HepG2 (cell line): ENCODE measurements around the gene CDK5R1. TPM values are rescaled to one million over a fixed set of nuclear protein-coding genes. Genes with fewer than 3 reads are reported as not detected.

Experiments
- AGO1 ChIP-seq: fragments of 200-400 bp; formaldehyde crosslinking; IDR thresholded peaks from 2 replicates; pipeline ENCODE4 v1.6.1; 2017; ENCODE audit warnings: mild to moderate bottlenecking, low read depth, low read length, moderate library complexity; ENCODE audit not compliant: poor library complexity, severe bottlenecking
- ATF6 ChIP-seq: sonication (generic); formaldehyde crosslinking; conservative IDR thresholded peaks from 2 replicates; pipeline ENCODE4 v1.4.0; 2020; ENCODE audit warnings: missing genetic modification reagents
- GATAD2A ChIP-seq: IDR thresholded peaks from 2 replicates; pipeline ENCODE4 v1.6.1; 2016
- GMEB1 ChIP-seq: sonication (generic); formaldehyde crosslinking; IDR thresholded peaks from 2 replicates; pipeline ENCODE4 v1.5.1; 2020; ENCODE audit warnings: missing genetic modification reagents, mild to moderate bottlenecking, borderline replicate concordance
- HDAC6 ChIP-seq: fragments of 200-600 bp; sonication (generic); IDR thresholded peaks from 2 replicates; pipeline ENCODE4 v1.7.0; 2017; ENCODE audit warnings: mild to moderate bottlenecking, antibody characterized with exemption, low read length, low read depth
- HHEX ChIP-seq: IDR thresholded peaks from 2 replicates; pipeline ENCODE4 v1.6.1; 2016; ENCODE audit warnings: control low read depth
- KDM6A ChIP-seq: IDR thresholded peaks from 2 replicates; pipeline ENCODE4 v1.6.1; 2016; ENCODE audit warnings: low read depth
- MEF2D ChIP-seq: sonication (generic); formaldehyde crosslinking; IDR thresholded peaks from 2 replicates; pipeline ENCODE4 v1.5.1; 2020; ENCODE audit warnings: mild to moderate bottlenecking, missing genetic modification reagents
- MYNN ChIP-seq: sonication (generic); formaldehyde crosslinking; IDR thresholded peaks from 2 replicates; pipeline ENCODE4 v1.4.0; 2020; ENCODE audit warnings: mild to moderate bottlenecking, low read depth, missing genetic modification reagents
- PREB ChIP-seq: sonication (generic); formaldehyde crosslinking; IDR thresholded peaks from 2 replicates; pipeline ENCODE4 v1.4.0; 2020; ENCODE audit warnings: missing genetic modification reagents
- SMAD3 ChIP-seq: sonication (generic); formaldehyde crosslinking; IDR thresholded peaks from 2 replicates; pipeline ENCODE4 v1.4.0; 2020; ENCODE audit warnings: missing genetic modification reagents
- THAP7 ChIP-seq: sonication (generic); formaldehyde crosslinking; IDR thresholded peaks from 2 replicates; pipeline ENCODE4 v1.8.1; 2023; ENCODE audit warnings: mild to moderate bottlenecking, missing genetic modification reagents
- U2AF2 ChIP-seq: fragments of 200-400 bp; formaldehyde crosslinking; IDR thresholded peaks from 2 replicates; pipeline ENCODE4 v1.6.1; 2017; ENCODE audit warnings: low read depth, mild to moderate bottlenecking, low read length
- ZNF253 ChIP-seq: sonication (generic); formaldehyde crosslinking; IDR thresholded peaks from 2 replicates; pipeline ENCODE4 v1.8.0; 2022; ENCODE audit warnings: mild to moderate bottlenecking, missing genetic modification reagents, borderline replicate concordance
- ZNF577 ChIP-seq: sonication (generic); formaldehyde crosslinking; IDR thresholded peaks from 2 replicates; pipeline ENCODE4 v1.4.0; 2020; ENCODE audit warnings: mild to moderate bottlenecking, low read depth, missing genetic modification reagents, borderline replicate concordance
- polyA plus RNA-seq, 8 experiments: library from polyadenylated mRNA; depleted of rRNA in 3 of 8; stranded (reverse) in 7 of 8; unstranded in 1 of 8; fragments of >200 nt; fragmentation: Illumina TruSeq in 4 of 8; extraction: Trizol in 4 of 8; gene quantifications; 2 replicates each; pipeline versions ENCODE4 v1.2.1 to v1.2.3, GENCODE V29; 2011 to 2016; ENCODE audit warnings: low read depth in 4 of 8, missing spikeins in 1 of 8, mixed read lengths in 1 of 8; ENCODE audit not compliant: insufficient read depth in 1 of 8
- total RNA-seq, 5 experiments: library from RNA; depleted of rRNA; stranded (reverse); fragments of >200 nt; fragmentation: Illumina TruSeq; extraction: Trizol; gene quantifications; 2 replicates each; pipeline ENCODE4 v1.2.3, GENCODE V29; 2016; ENCODE audit warnings: low read depth in 1 of 5

The CDK5R1 gene
- total and polyA plus RNA-seq, 2 of the 13 experiments (the other 11 are each of a cell fraction or from before 2014, with no cell fraction given) = 1.1 to 3.9 TPM

DNA sequence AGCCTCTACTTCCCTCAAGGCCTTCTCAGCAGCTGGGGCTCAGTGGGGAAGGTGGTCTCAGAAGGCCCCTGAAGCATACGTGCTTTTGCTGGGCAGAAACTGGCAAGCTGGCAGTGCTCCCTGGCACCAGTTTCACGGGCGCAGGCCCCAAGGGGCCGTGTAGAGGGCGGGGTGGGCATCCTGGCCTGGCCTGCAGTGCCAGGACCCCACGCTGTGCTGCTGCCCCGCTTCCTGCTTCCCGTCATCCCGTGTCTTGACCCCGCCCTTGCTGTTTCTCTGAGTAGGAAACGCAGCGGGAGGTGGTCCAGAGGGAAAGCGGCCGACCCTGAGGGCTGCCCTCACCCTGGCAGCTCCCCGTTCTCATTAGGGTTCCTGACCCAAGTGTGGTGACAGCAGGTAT, 6.8 kb downstream of the CDK5R1 start (continued):
- no peak for TF ChIP-seq THAP7 (CRISPR knock-in tag)
- no peak for TF ChIP-seq ATF6 (CRISPR knock-in tag)
- no peak for TF ChIP-seq KDM6A (CRISPR knock-in tag)
- TF ChIP-seq MEF2D (CRISPR knock-in tag) = no peak
- TF ChIP-seq HHEX (CRISPR knock-in tag) = no peak
- no peak for TF ChIP-seq AGO1
- TF ChIP-seq ZNF253 = no peak
- no peak for TF ChIP-seq U2AF2
- no peak for TF ChIP-seq GATAD2A (CRISPR knock-in tag)
- TF ChIP-seq PREB = no peak
- TF ChIP-seq HDAC6 = no peak
- TF ChIP-seq MYNN = no peak
- no peak for TF ChIP-seq ZNF577 (CRISPR knock-in tag)
- no peak for TF ChIP-seq SMAD3 (CRISPR knock-in tag)
- TF ChIP-seq GMEB1 = no peak
- TF ChIP-seq, all 625 proteins: peak for 0
